Upper lobe of right lung (tissue), 1 donor: Measurements from ENCODE around the gene PTH1R. TPM values are rescaled to one million over a fixed set of nuclear protein-coding genes. Genes with fewer than 3 reads are reported as not detected.

ENCODE experiments used
- ATAC-seq: fragments of 200-7000 bp; cut with Tn5 transposase; one replicate; pipeline ENCODE4 v1.9.1; 2020; ENCODE audit warnings: mild to moderate bottlenecking, moderate library complexity
- DNase-seq: peaks from one replicate; pipeline ENCODE4 v3.0.0-alpha.2; 2020
- H3K27ac ChIP-seq: fragments of 200-600 bp; one replicate; pipeline ENCODE4 v1.8.0; 2022
- H3K27me3 ChIP-seq: fragments of 200-600 bp; one replicate; pipeline ENCODE4 v1.8.0; 2022; ENCODE audit warnings: mild to moderate bottlenecking
- H3K36me3 ChIP-seq: fragments of 200-600 bp; one replicate; pipeline ENCODE4 v1.8.0; 2022
- H3K4me1 ChIP-seq: fragments of 200-600 bp; one replicate; pipeline ENCODE4 v1.8.0; 2022
- H3K4me3 ChIP-seq: fragments of 200-600 bp; one replicate; pipeline ENCODE4 v1.8.0; 2022; ENCODE audit warnings: mild to moderate bottlenecking
- H3K9me3 ChIP-seq: fragments of 200-600 bp; one replicate; pipeline ENCODE4 v1.8.0; 2022
- intact Hi-C: fragments of 100-400 bp; cut with DNase I; formaldehyde crosslinking; loops from one replicate; pipeline ENCODE4 v1.11.0; 2022
- total RNA-seq: library from RNA; stranded (reverse); fragmentation: NEBNext Ultra II Directional; extraction: Animal tissue kit (Norgen Biotek cat#: 25700); gene quantifications from one replicate; pipeline ENCODE4 v1.2.1, GENCODE V29; 2021
- TF ChIP-seq, protein P1 (sequence below): fragments of 200-600 bp; IDR thresholded peaks from one replicate; pipeline ENCODE4 v1.8.0; 2022; ENCODE audit warnings: antibody characterized with exemption
- donor health status: DM: no; HTN: yes; CAD: no; lungs with severe emphysema.

Gene PTH1R
- total RNA-seq, 1 donor from 2014 or later: 14.9 TPM

DNA sequence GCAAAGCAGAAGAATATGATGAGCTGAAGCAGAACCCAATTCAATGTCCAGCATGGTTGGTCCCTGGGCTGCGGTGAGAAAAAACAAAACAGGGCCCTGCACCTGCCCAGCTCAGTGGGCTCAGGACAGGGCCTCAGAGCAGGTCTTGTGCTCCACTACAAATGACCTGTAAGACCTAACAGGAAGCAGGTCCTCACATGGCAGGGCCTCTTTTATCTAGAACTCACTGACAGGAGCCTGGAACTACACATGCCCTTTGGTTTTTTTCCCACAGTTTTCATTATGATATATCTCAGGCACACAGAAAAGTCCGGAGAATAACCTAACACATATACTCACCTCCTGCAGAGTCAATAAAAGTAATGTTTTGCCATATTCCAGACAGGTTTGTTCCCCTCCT lies 60.6 kb downstream of the PTH1R start:
- no peak for ATAC-seq
- TF ChIP-seq, protein P1, sequence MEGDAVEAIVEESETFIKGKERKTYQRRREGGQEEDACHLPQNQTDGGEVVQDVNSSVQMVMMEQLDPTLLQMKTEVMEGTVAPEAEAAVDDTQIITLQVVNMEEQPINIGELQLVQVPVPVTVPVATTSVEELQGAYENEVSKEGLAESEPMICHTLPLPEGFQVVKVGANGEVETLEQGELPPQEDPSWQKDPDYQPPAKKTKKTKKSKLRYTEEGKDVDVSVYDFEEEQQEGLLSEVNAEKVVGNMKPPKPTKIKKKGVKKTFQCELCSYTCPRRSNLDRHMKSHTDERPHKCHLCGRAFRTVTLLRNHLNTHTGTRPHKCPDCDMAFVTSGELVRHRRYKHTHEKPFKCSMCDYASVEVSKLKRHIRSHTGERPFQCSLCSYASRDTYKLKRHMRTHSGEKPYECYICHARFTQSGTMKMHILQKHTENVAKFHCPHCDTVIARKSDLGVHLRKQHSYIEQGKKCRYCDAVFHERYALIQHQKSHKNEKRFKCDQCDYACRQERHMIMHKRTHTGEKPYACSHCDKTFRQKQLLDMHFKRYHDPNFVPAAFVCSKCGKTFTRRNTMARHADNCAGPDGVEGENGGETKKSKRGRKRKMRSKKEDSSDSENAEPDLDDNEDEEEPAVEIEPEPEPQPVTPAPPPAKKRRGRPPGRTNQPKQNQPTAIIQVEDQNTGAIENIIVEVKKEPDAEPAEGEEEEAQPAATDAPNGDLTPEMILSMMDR: no peak
- Histone ChIP-seq H3K36me3 (peaks cover 28% of the 10 kb centered on the region), H3K27me3 (no peaks in the 10 kb centered on the region), H3K4me3 (no peak overlapping the region), H3K4me1 (peaks cover 51% of the 10 kb centered on the region), H3K27ac (peak overlapping the region; percentile 11), H3K9me3 (no peaks in the 10 kb centered on the region)
- peak; percentile 36 for DNase-seq
- intact Hi-C loops: no loop called here

GRCh38 chr3:46939578-46940445 lies 62.3 kb downstream of the PTH1R start:
- H3K27ac ChIP-seq: no peak overlapping the region
- peaks cover 28% of the 10 kb centered on the region for H3K36me3 ChIP-seq
- H3K4me1 ChIP-seq: peaks cover 51% of the 10 kb centered on the region
- DNase-seq (peak; percentile 20), ATAC-seq (no peak)
- TF ChIP-seq, protein P1: no peak
- no peaks in the 10 kb centered on the region for H3K27me3 ChIP-seq
- H3K9me3 ChIP-seq: no peaks in the 10 kb centered on the region
- intact Hi-C loops: no loop called here
- no peak overlapping the region for H3K4me3 ChIP-seq

DNA sequence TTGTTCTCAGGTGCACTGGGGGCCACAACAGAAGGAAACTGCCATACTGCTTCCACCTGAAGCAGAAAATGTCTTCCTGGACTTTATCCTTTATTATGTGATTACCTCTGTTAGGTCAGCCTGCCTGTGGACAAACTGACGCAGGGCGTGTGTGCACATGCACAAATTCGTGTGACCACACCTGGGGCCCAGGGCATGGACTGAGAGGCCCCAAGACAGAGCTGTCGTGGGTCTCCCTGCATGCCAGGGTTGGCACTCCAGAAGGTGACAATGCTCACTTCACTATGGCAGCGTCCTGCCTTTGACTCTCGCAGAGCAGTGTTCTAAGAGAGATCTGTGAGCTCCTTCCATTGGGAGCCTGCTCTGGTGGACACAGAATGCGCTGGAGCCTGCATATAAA lies 64.6 kb downstream of the PTH1R start:
- TF ChIP-seq, protein P1: no peak
- ATAC-seq (no peak), DNase-seq (no peak)
- H3K4me1 ChIP-seq: peaks cover 51% of the 10 kb centered on the region
- peak overlapping the region; percentile 52 for H3K27ac ChIP-seq
- intact Hi-C loops: no loop called here
- no peaks in the 10 kb centered on the region for H3K27me3 ChIP-seq
- H3K36me3 ChIP-seq: peaks cover 28% of the 10 kb centered on the region
- no peak overlapping the region for H3K4me3 ChIP-seq
- no peaks in the 10 kb centered on the region for H3K9me3 ChIP-seq

- ATAC-seq (no peak), DNase-seq (no peak)
- intact Hi-C loops: no loop called here
- Histone ChIP-seq H3K9me3 (no peaks in the 10 kb centered on the region), H3K27me3 (no peaks in the 10 kb centered on the region), H3K4me3 (no peak overlapping the region), H3K4me1 (peaks cover 56% of the 10 kb centered on the region), H3K36me3 (peaks cover 28% of the 10 kb centered on the region), H3K27ac (peak overlapping the region; percentile 52)
- TF ChIP-seq, protein P1: no peak
Measured at GRCh38 chr3:46942481-46943236, 65.1 kb downstream of the PTH1R start.

DNA sequence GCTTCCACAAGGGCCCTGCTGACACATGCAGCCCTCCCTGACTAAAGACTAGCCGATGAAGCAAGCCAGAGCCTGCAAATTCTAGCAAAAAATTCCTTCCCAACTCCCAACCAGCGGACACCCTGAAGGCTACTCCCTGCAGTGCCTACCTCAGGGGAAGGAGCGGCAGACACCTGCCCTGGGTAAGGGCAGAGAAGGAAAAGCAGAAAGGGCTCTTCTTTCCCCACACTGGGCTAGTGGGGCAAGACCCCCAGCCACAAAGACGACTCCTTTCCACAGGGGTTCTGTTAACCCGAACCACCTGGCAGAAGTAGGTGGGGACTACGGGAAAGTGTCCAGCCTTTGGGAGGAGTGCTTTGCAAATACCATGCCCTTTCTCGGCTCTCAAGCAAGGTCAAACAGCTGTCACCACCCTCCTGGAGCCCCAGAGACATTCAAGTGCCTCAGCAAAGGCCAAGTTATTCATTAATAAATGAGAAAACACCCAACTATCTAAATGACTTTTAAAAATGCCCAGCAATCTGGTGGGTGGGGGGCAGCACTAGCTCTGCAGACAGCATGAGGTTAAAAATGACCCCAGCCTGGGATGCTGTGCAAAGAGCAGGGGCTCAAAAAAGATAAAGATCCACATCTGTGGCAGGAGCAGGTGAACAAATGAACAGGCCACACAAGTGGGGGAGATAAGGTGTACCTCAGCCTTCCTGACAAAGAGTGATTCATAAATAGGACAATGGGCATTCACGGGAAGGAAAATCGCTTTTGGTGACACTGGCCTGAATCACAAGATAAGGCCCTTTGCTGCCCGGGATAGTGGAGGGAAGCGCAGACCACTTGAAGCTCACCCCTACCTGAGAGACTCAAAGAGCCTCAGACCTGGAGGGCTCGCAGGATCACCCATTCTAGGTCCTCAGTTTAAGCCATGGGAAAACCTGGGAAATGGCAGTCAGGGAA lies 66.0 kb downstream of the PTH1R start:
- peak overlapping the region; percentile 58 for H3K27ac ChIP-seq
- intact Hi-C loops: no loop called here

More for the DNA sequence above, 66.0 kb downstream of the PTH1R start:
- TF ChIP-seq, protein P1: no peak
- DNase-seq (no peak), ATAC-seq (peak; percentile 55)
- Histone ChIP-seq H3K4me1 (peaks cover 65% of the 10 kb centered on the region), H3K36me3 (peaks cover 21% of the 10 kb centered on the region), H3K9me3 (no peaks in the 10 kb centered on the region), H3K4me3 (no peak overlapping the region), H3K27me3 (no peaks in the 10 kb centered on the region)
